HL-60 (cell line): Measurements from ENCODE around the gene RGS7.

Experiments used
- DNase-seq, 2 experiments: peaks; one replicate each; pipeline ENCODE4 v3.0.0-alpha.2; 2010 to 2020; ENCODE audit warnings: low read depth in 1 of 2, low spot score in 1 of 2
- H3K27ac ChIP-seq: fragments of 250-450 bp; sonication (Bioruptor Pico); replicated peaks from 2 replicates; pipeline ENCODE4 v1.5.1; 2020; ENCODE audit warnings: mild to moderate bottlenecking, moderate library complexity
- H3K27me3 ChIP-seq: fragments of 250-450 bp; sonication (Bioruptor Pico); 2 replicates; pipeline ENCODE4 v1.5.1; 2021; ENCODE audit warnings: mild to moderate bottlenecking, moderate library complexity; ENCODE audit not compliant: insufficient read depth, poor library complexity, severe bottlenecking
- H3K4me3 ChIP-seq: replicated peaks from 2 replicates; pipeline ENCODE4 v1.5.1; 2011; ENCODE audit warnings: mild to moderate bottlenecking, control low read depth, low read length; ENCODE audit not compliant: insufficient read depth
- CTCF ChIP-seq: IDR thresholded peaks from one replicate; pipeline ENCODE4 v1.5.1; 2011; ENCODE audit warnings: low read length, control low read depth, inconsistent platforms; ENCODE audit not compliant: insufficient read depth
- GABPA ChIP-seq: IDR thresholded peaks from 2 replicates; pipeline ENCODE4 v1.6.1; 2012; ENCODE audit warnings: low read depth
- POLR2AphosphoS5 ChIP-seq: IDR thresholded peaks from 2 replicates; pipeline ENCODE4 v1.6.1; 2012; ENCODE audit warnings: low read depth
- REST ChIP-seq: IDR thresholded peaks from 2 replicates; pipeline ENCODE4 v1.6.1; 2012; ENCODE audit warnings: low read depth; ENCODE audit not compliant: insufficient replicate concordance
- SPI1 ChIP-seq: IDR thresholded peaks from 2 replicates; pipeline ENCODE4 v1.6.1; 2012; ENCODE audit warnings: low read depth, mild to moderate bottlenecking, borderline replicate concordance

RGS7 gene

GRCh38 chr1:241118049-241118448 lies 239.0 kb downstream of the RGS7 start:
- Histone ChIP-seq H3K4me3 (no peak overlapping the region), H3K27me3 (no peaks in the 10 kb centered on the region), H3K27ac (no peak overlapping the region)
- DNase-seq, result no peak
- TF ChIP-seq GABPA, result no peak
- TF ChIP-seq CTCF, result no peak
- no peak for TF ChIP-seq POLR2AphosphoS5

- H3K27me3 ChIP-seq, result no peaks in the 10 kb centered on the region
- peak in 1 of 2 experiments; percentile 31 for DNase-seq
- H3K4me3 ChIP-seq, result no peak overlapping the region
- no peak overlapping the region for H3K27ac ChIP-seq
- TF ChIP-seq POLR2AphosphoS5 (no peak), GABPA (no peak), CTCF (no peak), SPI1 (no peak), REST (no peak)
These were observed 241.2 kb downstream of the RGS7 start for GRCh38 chr1:241115784-241116183.

GRCh38 chr1:241114699-241115233 lies 242.2 kb downstream of the RGS7 start:
- Histone ChIP-seq H3K27ac (no peak overlapping the region), H3K4me3 (no peak overlapping the region), H3K27me3 (no peaks in the 10 kb centered on the region)
- no peak for TF ChIP-seq SPI1
- no peak for TF ChIP-seq REST
- TF ChIP-seq CTCF, result no peak
- no peak for TF ChIP-seq POLR2AphosphoS5
- no peak for TF ChIP-seq GABPA
- DNase-seq, result no peak

- no peak for DNase-seq
- TF ChIP-seq POLR2AphosphoS5 (no peak), REST (no peak), CTCF (no peak), GABPA (no peak), SPI1 (no peak)
- Histone ChIP-seq H3K4me3 (no peak overlapping the region), H3K27ac (no peak overlapping the region), H3K27me3 (no peaks in the 10 kb centered on the region)
These were observed 243.4 kb downstream of the RGS7 start for GRCh38 chr1:241113557-241113956.
